ENCODE data around the gene PTGES2.

DNA sequence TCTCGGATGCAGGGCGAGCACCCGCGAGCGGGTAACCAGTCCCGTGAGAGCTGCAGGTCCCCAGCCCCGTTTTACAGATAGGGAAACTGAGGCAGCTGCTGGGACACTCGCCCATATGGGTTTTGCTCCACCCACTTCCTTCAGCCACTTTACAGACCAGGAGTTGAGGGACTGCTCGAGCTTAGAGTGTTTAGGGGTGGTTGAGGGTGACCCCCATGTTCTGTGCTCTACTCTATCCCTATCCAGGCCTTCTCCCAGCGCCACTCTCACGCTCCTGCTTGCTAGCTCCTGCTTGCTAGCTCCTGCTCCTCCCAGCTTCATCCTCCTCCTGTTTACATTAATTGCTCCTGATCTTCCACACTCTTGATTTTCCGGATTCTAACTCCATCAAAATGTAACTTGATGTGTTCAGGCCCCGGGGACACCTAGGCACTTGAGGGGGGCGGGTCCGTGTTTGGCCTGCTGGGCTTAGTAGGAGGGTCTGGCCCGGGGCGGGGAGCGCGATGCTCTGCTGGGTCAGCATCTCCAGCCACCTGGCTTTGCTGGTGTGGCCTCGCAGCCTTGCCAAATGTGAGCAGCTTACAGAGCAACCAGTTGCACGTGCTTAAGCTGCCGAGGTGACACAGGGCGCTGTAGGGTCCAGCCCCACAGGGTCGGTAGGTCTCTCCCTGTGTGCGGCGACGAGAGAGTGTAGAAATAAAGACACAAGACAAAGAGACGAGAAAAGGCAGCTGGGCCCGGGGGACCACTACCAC is 1.5 kb upstream of the PTGES2 start:
- TF ChIP-seq POLR2A (IDR thresholded peaks at IDR 0.05) (no peak), CTCF (IDR thresholded peaks at IDR 0.05) (no peak)
